Measurements from ENCODE around the gene CAPN9. TPM values are rescaled to one million over a fixed set of nuclear protein-coding genes. Genes with fewer than 3 reads are reported as not detected.

CAPN9 gene
- total and polyA plus RNA-seq, 5 donors = 0.23 to 0.53 (median 0.28) TPM

DNA sequence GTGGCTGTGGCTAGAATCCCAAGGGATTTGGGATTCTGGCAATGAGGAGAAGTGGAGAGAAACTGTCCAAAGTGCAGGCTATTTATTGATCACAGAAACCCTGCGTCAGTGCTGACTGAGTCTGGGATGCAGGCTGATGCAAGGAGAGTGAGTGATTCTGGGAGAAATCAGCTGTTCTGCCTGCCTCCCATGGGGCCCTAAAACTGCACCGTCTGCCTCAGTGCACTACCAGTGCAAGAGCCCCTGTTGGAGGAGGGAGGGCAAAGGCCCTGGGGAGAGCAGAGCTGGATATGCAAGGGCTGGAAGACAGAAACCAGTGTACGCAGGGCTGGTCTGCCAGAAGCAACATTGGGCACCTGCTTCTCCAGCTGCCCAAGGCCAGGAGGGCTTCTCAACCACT is 78.6 kb downstream of the CAPN9 start:
- peak in 1 of 2 donors; percentile 5 for ATAC-seq
- Histone ChIP-seq H3K4me3 (ENCODE audit: low read length) (no peak overlapping the region), H3K4me1 (ENCODE audit: control insufficient read depth, insufficient read depth, low read length) (peaks cover 24% of the 10 kb centered on the region), H3K9me3 (ENCODE audit: control insufficient read depth, low read length) (no peaks in the 10 kb centered on the region), H3K27me3 (ENCODE audit: control insufficient read depth, insufficient read depth) (no peaks in the 10 kb centered on the region), H3K27ac (ENCODE audit: low read length) (peak overlapping the region; percentile 90)
- intact Hi-C loops (cut with DNase I) = no loop called here
- 69% methylated on average over 3 of the region's 3 CpGs for WGBS
- DNase-seq = no peak

DNA sequence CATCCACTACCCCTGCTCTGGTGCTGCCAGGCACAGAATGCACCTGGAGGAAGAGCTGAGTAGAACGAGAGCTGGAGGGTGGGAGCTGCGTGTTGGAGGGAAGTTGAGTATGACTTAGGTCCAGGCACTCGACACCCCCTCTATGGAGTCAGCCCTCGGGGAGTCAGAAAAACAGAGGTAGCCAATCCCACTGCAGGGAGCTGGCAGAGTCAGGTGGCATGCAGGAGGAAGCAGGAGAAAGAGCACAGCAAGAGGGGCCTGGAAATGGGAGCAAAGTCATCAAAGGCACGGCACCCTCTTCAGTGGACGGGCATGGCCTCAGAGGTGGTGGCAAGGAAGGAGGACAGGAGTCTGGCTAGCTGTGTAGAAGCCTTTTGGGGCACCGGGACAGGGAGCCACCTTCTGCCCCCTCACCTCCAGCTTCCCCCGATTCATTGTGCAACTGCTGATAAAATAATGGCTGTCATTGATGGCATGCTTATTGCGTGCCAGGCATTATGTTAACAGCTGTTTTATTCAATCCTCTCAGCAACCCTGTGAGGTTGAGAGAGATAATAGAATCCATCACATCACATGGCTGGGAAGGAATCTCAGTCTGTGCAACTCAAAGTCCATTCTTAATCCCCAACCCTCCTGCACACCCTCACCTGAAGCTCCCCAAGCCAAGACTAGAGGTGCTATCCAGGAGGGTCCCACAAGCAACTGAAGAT is 79.1 kb downstream of the CAPN9 start:
- intact Hi-C loops (cut with DNase I) = no loop called here
- no peak for ATAC-seq

DNA sequence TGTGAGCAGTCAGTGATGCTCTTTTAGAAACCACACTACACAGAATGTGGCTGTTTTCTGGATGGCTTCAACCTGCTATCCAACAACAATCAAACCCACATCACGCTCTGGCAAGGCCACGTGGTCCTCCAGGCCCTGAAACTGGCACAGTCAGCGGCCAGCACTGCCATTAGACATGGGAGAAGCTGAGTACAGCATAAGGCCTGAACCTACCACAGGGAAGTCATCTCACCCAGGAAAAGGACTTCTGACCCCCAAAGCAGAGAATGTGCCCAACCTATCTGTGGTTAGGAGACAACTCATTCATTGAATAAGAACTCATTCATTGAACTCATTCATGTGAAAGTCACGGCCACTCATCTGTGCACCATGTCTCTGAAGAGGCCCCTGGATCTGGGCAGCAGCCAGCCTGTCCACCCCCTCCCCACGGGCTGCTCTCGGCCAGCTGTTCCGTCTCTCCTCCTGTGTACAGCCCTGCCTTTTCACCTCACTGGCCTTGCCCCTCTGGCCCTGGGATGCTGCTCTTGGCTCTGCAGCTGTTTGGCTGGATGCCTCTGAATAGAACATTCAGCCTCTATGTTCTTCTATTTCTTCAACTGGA is 80.0 kb downstream of the CAPN9 start:
- no peaks in the 10 kb centered on the region for H3K27me3 ChIP-seq (ENCODE audit: control insufficient read depth, insufficient read depth)
- ATAC-seq (peak; percentile 31 to 54), DNase-seq (peak in 2 of 3 donors; percentile 78 to 83)
- no peak overlapping the region for H3K4me3 ChIP-seq (ENCODE audit: low read length)
- peak overlapping the region; percentile 0 for H3K27ac ChIP-seq (ENCODE audit: low read length)
- no peaks in the 10 kb centered on the region for H3K9me3 ChIP-seq (ENCODE audit: control insufficient read depth, low read length)
- peaks cover 24% of the 10 kb centered on the region for H3K4me1 ChIP-seq (ENCODE audit: control insufficient read depth, insufficient read depth, low read length)
- intact Hi-C loops (cut with DNase I) = no loop called here
- 59% methylated on average over 7 of the region's 7 CpGs for WGBS

More for the DNA sequence above, 79.1 kb downstream of the CAPN9 start:
- H3K27ac ChIP-seq (ENCODE audit: low read length) = peak overlapping the region; percentile 90
- no peak overlapping the region for H3K4me3 ChIP-seq (ENCODE audit: low read length)
- H3K27me3 ChIP-seq (ENCODE audit: control insufficient read depth, insufficient read depth) = no peaks in the 10 kb centered on the region
- no peaks in the 10 kb centered on the region for H3K9me3 ChIP-seq (ENCODE audit: control insufficient read depth, low read length)
- peaks cover 24% of the 10 kb centered on the region for H3K4me1 ChIP-seq (ENCODE audit: control insufficient read depth, insufficient read depth, low read length)
- WGBS = 69% methylated on average over 9 of the region's 9 CpGs
- DNase-seq = no peak

DNA sequence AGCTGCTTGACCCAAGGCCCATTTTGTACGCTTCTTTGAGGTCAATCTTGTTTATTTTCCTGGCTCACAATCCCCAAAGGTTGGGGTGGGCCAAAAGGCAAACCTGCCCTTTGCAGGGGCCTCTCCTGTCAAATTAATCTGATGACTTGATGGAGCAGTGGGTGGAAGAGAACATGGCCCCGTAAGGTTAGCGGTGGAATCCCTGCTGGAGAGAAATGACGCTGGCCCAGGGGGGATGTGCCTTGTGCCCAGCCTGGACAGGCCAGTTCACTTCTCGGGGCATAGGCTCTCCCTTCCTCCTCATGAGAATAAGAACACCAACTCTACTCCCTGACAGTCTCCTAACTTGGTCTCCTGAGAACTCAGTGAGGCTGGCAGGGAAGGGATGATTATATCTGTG is 80.6 kb downstream of the CAPN9 start:
- WGBS = 57% methylated on average over 5 of the region's 5 CpGs
- intact Hi-C loops (cut with DNase I) = no loop called here

DNA sequence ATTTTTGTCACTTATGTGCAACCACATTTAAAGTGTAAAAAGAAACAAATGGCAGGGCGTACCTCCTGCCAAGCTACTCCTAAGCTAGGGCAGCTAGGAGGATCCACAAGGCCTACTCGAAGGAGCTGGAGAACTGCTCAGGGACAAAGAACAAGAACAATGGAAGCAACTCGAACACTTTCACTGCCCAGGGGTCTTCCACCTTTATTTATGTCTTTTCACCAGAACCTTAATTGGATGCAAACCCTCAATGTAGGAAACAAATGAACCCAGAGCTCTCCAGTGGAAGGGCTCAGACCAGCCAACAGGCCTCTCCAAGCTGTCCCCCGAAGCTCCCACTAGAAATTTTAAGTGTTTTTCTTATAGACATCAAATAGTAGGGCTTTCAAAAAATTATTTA is 81.2 kb downstream of the CAPN9 start:
- intact Hi-C loops (cut with DNase I) = no loop called here
- no peaks in the 10 kb centered on the region for H3K9me3 ChIP-seq (ENCODE audit: control insufficient read depth, low read length)
- H3K4me1 ChIP-seq (ENCODE audit: control insufficient read depth, insufficient read depth, low read length) = peaks cover 24% of the 10 kb centered on the region
- H3K27ac ChIP-seq (ENCODE audit: low read length) = no peak overlapping the region
- DNase-seq (no peak), ATAC-seq (no peak)
- WGBS = 90% methylated on average over 4 of the region's 4 CpGs
- H3K4me3 ChIP-seq (ENCODE audit: low read length) = no peak overlapping the region
- H3K27me3 ChIP-seq (ENCODE audit: control insufficient read depth, insufficient read depth) = no peaks in the 10 kb centered on the region

More for the DNA sequence above, 80.6 kb downstream of the CAPN9 start:
- Histone ChIP-seq H3K27me3 (ENCODE audit: control insufficient read depth, insufficient read depth) (no peaks in the 10 kb centered on the region), H3K27ac (ENCODE audit: low read length) (no peak overlapping the region), H3K9me3 (ENCODE audit: control insufficient read depth, low read length) (no peaks in the 10 kb centered on the region), H3K4me1 (ENCODE audit: control insufficient read depth, insufficient read depth, low read length) (peaks cover 24% of the 10 kb centered on the region), H3K4me3 (ENCODE audit: low read length) (no peak overlapping the region)
- DNase-seq = no peak
- no peak for ATAC-seq

DNA sequence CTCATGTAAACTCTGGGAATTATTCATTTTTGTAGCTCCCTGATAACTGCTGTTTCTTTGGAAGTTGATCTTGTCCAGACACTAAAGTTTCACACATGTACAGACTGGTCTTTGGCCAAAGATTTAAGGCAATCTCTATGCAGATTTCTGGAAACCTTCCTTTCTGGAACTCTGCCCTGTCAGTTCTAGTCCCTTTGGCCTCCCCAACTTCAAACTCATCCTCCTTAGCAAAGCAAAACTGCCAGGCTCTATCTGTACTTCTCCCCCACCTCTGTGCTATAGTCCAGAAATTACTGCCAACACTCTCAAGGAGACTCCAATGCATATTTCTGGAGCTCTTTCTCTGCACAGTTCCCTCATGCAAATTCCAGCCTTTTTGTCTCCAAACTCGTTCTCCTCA is 84.6 kb downstream of the CAPN9 start:
- Histone ChIP-seq H3K4me1 (ENCODE audit: control insufficient read depth, insufficient read depth, low read length) (peaks cover 8% of the 10 kb centered on the region), H3K27ac (ENCODE audit: low read length) (no peak overlapping the region), H3K4me3 (ENCODE audit: low read length) (no peak overlapping the region), H3K9me3 (ENCODE audit: control insufficient read depth, low read length) (no peaks in the 10 kb centered on the region), H3K27me3 (ENCODE audit: control insufficient read depth, insufficient read depth) (no peaks in the 10 kb centered on the region)
- ATAC-seq (no peak), DNase-seq (no peak)
- intact Hi-C loops (cut with DNase I) = no loop called here
- WGBS = 35% methylated on average over 1 of the region's 1 CpG

DNA sequence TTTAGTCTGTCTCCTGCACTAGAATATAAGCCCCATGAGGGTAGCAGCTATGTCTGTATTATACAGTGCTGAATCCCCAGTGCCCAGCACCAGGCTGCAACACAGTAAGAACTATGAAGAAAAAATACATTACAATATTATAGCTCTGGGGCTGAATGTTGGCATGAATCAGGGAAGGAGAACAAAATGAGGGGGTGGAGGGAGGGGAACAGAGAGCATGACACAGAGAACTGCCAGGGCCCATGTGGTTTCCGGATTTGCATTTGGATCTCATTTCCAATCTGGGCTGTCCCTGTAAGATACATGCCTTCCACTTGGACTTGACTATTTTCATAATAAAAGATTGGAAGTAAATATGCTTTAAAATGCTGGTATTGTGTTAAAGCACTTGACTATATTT is 85.3 kb downstream of the CAPN9 start:
- WGBS = 43% methylated on average over 1 of the region's 1 CpG
- peaks cover 3% of the 10 kb centered on the region for H3K4me1 ChIP-seq (ENCODE audit: control insufficient read depth, insufficient read depth, low read length)
- ATAC-seq (no peak), DNase-seq (no peak)
- H3K27me3 ChIP-seq (ENCODE audit: control insufficient read depth, insufficient read depth) = no peaks in the 10 kb centered on the region
- H3K9me3 ChIP-seq (ENCODE audit: control insufficient read depth, low read length) = no peaks in the 10 kb centered on the region
- no peak overlapping the region for H3K4me3 ChIP-seq (ENCODE audit: low read length)
- H3K27ac ChIP-seq (ENCODE audit: low read length) = no peak overlapping the region
- intact Hi-C loops (cut with DNase I) = no loop called here

DNA sequence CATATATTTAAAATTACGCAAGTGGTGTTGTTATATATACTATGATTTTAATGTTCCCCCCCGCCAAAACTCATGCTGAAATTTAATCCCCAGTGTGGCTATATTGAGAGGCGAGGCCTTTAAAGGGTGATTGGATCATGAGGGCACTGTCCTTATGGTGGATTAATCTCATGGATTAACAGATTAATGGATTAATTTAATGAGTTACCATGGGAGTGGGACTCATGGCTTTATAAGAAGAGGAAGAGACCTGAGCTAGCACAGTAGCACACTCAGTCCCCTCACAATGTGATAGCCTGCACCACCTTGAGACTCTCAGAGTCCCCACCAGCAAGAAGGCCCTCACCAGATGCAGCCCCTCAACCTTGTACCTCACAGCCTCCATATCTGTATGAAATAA is 86.3 kb downstream of the CAPN9 start:
- Histone ChIP-seq H3K27me3 (ENCODE audit: control insufficient read depth, insufficient read depth) (no peaks in the 10 kb centered on the region), H3K27ac (ENCODE audit: low read length) (no peak overlapping the region), H3K4me1 (ENCODE audit: control insufficient read depth, insufficient read depth, low read length) (no peaks in the 10 kb centered on the region), H3K4me3 (ENCODE audit: low read length) (no peak overlapping the region), H3K9me3 (ENCODE audit: control insufficient read depth, low read length) (no peaks in the 10 kb centered on the region)
- WGBS = 98% methylated on average over 3 of the region's 3 CpGs
- ATAC-seq = no peak
- no peak for DNase-seq
- intact Hi-C loops (cut with DNase I) = no loop called here

DNA sequence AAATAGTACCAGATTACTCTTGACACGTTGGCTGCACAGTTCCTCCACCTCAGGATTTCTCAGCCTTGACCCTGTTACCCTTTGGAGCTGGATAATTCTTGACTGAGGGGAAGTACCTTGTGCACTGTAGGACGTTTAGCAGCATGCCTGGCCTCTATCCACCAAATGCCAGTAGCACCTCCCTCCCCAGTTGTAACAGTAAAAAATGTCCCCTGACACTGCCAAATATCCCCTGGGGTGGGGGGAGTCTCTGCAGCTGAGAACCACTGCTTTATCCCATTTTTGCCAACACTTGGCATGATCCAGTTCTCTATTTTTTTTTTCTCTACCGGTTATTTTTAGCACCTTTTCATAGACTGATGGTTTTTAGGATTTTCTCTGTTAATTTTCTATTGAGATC is 87.1 kb downstream of the CAPN9 start:
- Histone ChIP-seq H3K9me3 (ENCODE audit: control insufficient read depth, low read length) (no peaks in the 10 kb centered on the region), H3K4me3 (ENCODE audit: low read length) (no peak overlapping the region), H3K27me3 (ENCODE audit: control insufficient read depth, insufficient read depth) (no peaks in the 10 kb centered on the region), H3K27ac (ENCODE audit: low read length) (no peak overlapping the region), H3K4me1 (ENCODE audit: control insufficient read depth, insufficient read depth, low read length) (no peaks in the 10 kb centered on the region)
- ATAC-seq = no peak
- no peak for DNase-seq
- intact Hi-C loops (cut with DNase I) = no loop called here
- 31% methylated on average over 3 of the region's 3 CpGs for WGBS

DNA sequence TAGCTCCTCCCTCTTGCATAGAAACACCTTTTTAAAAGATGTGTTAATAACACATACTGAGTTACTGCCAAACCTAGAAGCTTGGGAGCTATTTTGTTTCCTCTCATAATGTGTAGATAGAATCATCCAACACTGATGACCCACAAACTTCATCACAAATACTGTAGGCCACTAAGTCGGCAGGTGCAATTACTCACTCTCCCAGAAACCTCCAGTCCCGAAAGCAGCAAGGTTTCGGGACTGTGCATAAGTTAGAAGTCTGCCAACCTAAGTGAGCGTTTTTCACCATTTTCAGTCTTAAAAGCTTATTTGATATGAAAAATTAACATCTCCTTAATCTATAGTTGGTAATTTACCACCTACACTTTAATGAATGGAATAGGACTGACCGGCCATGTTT is 89.2 kb downstream of the CAPN9 start:
- no peaks in the 10 kb centered on the region for H3K9me3 ChIP-seq (ENCODE audit: control insufficient read depth, low read length)
- 93% methylated on average over 5 of the region's 5 CpGs for WGBS
- intact Hi-C loops (cut with DNase I) = no loop called here
- no peak overlapping the region for H3K27ac ChIP-seq (ENCODE audit: low read length)
- H3K4me1 ChIP-seq (ENCODE audit: control insufficient read depth, insufficient read depth, low read length) = no peaks in the 10 kb centered on the region
- DNase-seq (no peak), ATAC-seq (no peak)
- H3K27me3 ChIP-seq (ENCODE audit: control insufficient read depth, insufficient read depth) = no peaks in the 10 kb centered on the region
- no peak overlapping the region for H3K4me3 ChIP-seq (ENCODE audit: low read length)

DNA sequence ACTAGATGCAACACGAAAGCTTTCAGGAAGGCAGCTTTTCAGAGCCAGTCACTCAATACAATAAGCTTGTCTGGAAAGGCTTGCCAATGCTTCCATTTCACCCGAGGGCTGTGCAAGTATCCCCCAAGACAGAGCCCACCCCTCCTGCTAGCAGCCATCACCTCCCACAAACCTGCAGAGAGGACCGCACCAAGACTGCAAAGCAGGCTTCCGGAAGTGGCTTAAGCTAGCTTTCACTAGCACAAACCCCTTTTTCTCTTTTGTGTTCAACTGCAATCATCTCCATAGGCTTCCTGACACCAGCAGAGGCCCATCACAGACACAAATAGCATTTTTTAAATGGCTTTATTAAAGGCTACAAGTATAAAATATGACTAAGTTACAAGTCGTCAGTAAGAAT is 89.6 kb downstream of the CAPN9 start:
- DNase-seq (no peak), ATAC-seq (no peak)
- Histone ChIP-seq H3K9me3 (ENCODE audit: control insufficient read depth, low read length) (no peaks in the 10 kb centered on the region), H3K4me3 (ENCODE audit: low read length) (no peak overlapping the region), H3K4me1 (ENCODE audit: control insufficient read depth, insufficient read depth, low read length) (no peaks in the 10 kb centered on the region), H3K27ac (ENCODE audit: low read length) (no peak overlapping the region), H3K27me3 (ENCODE audit: control insufficient read depth, insufficient read depth) (no peaks in the 10 kb centered on the region)
- 86% methylated on average over 5 of the region's 5 CpGs for WGBS
- intact Hi-C loops (cut with DNase I) = no loop called here
